ENCODE results near the gene HIP1. TPM values are rescaled to one million over a fixed set of nuclear protein-coding genes. Genes with fewer than 3 reads are reported as not detected.
A peak's percentile ranks its signal among the peaks of the same experiment; 100 is the strongest.

HIP1 gene
- total and polyA plus RNA-seq, 9 of the 15 experiments (the other 6 are each of a cell fraction or from before 2014, with no cell fraction given): 2.4 to 13.7 (median 9.5) TPM

DNA sequence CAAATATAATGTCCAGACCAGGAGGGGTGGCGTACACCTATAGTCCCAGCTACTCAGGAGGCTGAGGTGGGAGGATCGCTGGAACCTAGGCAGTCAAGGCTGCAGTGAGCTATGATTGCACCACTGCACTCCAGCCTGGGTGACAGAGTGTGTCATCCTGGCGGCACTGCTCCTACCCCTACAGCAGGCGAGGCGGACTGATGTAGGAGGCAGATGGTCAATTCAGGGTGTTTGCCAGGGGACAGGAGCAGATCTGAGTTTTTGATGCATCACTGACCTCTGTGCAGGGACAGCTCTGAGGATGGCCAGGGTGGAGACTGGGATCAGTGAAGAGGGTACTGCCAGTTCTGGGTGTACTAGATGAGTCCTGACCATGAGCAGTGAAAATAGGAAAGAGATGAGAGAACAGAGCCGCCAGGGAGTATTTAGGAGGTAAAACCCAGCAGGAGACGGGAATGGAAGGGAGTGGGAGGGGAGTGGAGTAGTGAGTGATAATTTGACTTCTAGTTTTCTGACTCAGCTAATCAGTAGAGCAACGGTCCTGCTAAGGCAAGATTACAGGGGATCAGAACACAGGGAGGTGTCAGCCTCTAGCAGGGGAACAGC is 75.3 kb downstream of the HIP1 start (continued):
- TF ChIP-seq PRDM10 (IDR thresholded peaks at IDR 0.05; ENCODE audit: partially characterized antibody) (peak; percentile 41), CBFA2T3 (IDR thresholded peaks at IDR 0.05) (peak; percentile 95), KAT8 (IDR thresholded peaks at IDR 0.05; ENCODE audit: low read depth) (no peak), POLR2AphosphoS5 (IDR thresholded peaks at IDR 0.05; ENCODE audit: control insufficient read depth, insufficient read depth, low read depth, low read length) (peak; percentile 86), HDAC8 (tag; IDR thresholded peaks at IDR 0.05) (no peak; the same call in 1 of the 2 replicates), MYNN (IDR thresholded peaks at IDR 0.05) (peak; percentile 53; the same call in 1 of the 2 replicates), MYNN (CRISPR knock-in tag; IDR thresholded peaks at IDR 0.05) (no peak)
- TF ChIP-seq, protein P1, sequence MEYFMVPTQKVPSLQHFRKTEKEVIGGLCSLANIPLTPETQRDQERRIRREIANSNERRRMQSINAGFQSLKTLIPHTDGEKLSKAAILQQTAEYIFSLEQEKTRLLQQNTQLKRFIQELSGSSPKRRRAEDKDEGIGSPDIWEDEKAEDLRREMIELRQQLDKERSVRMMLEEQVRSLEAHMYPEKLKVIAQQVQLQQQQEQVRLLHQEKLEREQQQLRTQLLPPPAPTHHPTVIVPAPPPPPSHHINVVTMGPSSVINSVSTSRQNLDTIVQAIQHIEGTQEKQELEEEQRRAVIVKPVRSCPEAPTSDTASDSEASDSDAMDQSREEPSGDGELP (CRISPR knock-in tag; IDR thresholded peaks at IDR 0.05; ENCODE audit: borderline replicate concordance): peak; percentile 47; the same call in 1 of the 2 replicates
